Uterus (tissue), 2 donors: ENCODE data around the gene IFI6.
A peak's percentile ranks its signal among the peaks of the same experiment; 100 is the strongest.

Source experiments
- CTCF ChIP-seq, 4 experiments: fragments of 200-600 bp in 2 of 4; fragments of 450-650 bp in 2 of 4; sonication (generic) in 2 of 4; IDR thresholded peaks; one replicate each; pipeline ENCODE4 v1.5.1; 2016 to 2019; ENCODE audit warnings: antibody characterized with exemption in 4 of 4, mild to moderate bottlenecking in 2 of 4, moderate library complexity in 1 of 4
- POLR2A ChIP-seq, 2 donors: fragments of 450-650 bp; IDR thresholded peaks; one replicate each; pipeline ENCODE4 v1.6.1; 2016; ENCODE audit warnings: antibody characterized with exemption in 2 of 2, mild to moderate bottlenecking in 1 of 2, moderate library complexity in 1 of 2

- TF ChIP-seq CTCF (IDR thresholded peaks at IDR 0.05) (peak; percentile 89 to 98 (median 92)), POLR2A (IDR thresholded peaks at IDR 0.05) (no peak)
Measured at GRCh38 chr1:27662707-27663393, 9.1 kb downstream of the IFI6 start.
